Measurements from ENCODE around the gene RIN3. TPM values are rescaled to one million over a fixed set of nuclear protein-coding genes. Genes with fewer than 3 reads are reported as not detected.

RIN3 gene
- total RNA-seq, 3 donors from 2014 or later = 10.7 to 19.7 (median 12.1) TPM

DNA sequence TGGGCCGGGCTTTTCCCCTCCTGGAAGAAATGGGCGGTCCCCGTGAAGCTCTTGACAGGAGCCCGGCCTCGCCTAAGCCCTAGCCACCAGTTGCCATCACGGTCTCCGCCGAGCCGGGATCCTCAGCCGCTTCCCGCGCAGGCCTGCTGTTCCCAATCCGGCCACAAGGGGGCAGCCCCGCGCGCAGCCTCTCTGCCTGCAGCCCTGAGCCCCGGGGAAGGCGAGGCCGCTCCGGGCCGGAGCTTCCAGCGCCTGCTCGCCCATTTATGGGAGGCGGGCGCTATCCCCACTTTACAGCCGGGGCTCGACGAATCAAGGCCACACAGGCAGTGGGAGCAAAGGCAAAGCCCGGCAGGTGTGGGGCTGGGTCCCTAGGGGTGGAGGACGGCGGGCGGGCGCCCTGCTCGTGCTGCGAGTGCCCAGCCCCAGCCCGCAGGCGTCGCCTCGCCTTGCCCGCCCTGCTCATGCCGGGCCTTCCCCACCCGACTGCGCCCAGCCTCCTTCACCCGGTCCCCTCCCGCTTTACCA is 173.4 kb downstream of the RIN3 start:
- TF ChIP-seq POLR2AphosphoS5 (IDR thresholded peaks at IDR 0.05) (peak in 2 of 3 donors; percentile 16 to 21), POLR2A (IDR thresholded peaks at IDR 0.05) (no peak)
- TF ChIP-seq, protein P1, sequence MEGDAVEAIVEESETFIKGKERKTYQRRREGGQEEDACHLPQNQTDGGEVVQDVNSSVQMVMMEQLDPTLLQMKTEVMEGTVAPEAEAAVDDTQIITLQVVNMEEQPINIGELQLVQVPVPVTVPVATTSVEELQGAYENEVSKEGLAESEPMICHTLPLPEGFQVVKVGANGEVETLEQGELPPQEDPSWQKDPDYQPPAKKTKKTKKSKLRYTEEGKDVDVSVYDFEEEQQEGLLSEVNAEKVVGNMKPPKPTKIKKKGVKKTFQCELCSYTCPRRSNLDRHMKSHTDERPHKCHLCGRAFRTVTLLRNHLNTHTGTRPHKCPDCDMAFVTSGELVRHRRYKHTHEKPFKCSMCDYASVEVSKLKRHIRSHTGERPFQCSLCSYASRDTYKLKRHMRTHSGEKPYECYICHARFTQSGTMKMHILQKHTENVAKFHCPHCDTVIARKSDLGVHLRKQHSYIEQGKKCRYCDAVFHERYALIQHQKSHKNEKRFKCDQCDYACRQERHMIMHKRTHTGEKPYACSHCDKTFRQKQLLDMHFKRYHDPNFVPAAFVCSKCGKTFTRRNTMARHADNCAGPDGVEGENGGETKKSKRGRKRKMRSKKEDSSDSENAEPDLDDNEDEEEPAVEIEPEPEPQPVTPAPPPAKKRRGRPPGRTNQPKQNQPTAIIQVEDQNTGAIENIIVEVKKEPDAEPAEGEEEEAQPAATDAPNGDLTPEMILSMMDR (IDR thresholded peaks at IDR 0.05) = peak; percentile 80 to 93 (median 93)
- Histone ChIP-seq H3K4me1 (no peaks in the 10 kb centered on the region), H3K9me3 (no peaks in the 10 kb centered on the region), H3K27ac (no peak overlapping the region), H3K27me3 (no peaks in the 10 kb centered on the region), H3K4me3 (peak overlapping the region; percentile 19 to 57 (median 37)), H3K36me3 (no peaks in the 10 kb centered on the region)
- intact Hi-C loops (cut with DNase I; ENCODE audit: low total_unique reads) = loop anchor here (10.0 kb wide), 1 partner anchor 98 kb away; no protein-coding TSS in a partner anchor
- DNase-seq (ENCODE audit: low spot score in 2 of 2) = peak; percentile 51 to 67

DNA sequence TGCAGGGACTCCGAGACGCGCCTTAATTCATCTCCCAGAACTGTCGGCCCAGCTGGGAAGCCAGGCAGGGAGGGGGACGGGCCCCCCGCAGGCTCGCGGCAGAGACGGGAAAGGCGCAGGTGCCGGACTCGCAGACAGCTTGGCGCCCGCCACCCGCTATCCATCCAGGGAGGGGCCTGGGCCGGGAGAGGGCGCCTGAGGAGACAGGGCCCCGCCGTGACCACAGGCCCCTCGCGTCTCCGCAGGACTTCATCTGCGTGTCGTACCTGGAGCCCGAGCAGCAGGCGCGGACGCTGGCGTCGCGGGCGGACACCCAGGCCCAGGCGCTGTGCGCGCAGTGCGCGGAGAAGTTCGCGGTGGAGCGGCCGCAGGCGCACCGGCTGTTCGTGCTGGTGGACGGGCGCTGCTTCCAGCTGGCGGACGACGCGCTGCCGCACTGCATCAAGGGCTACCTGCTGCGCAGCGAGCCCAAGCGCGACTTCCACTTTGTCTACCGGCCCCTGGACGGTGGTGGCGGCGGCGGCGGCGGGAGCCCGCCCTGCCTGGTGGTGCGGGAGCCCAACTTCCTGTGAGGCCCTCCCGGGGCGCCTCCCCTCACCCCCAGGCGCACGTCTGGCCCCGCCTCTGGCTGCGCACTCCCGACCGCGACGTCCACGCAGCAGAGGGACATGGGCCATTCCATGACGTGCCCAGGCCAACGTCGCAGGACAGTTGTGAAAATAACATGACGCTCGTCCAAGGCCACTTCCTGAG is 174.3 kb downstream of the RIN3 start:
- Histone ChIP-seq H3K9me3 (no peaks in the 10 kb centered on the region), H3K36me3 (no peaks in the 10 kb centered on the region), H3K4me3 (peak overlapping the region; percentile 19 to 57 (median 37)), H3K4me1 (peaks cover 4 to 7% of the 10 kb centered on the region in 2 donors), H3K27ac (no peak overlapping the region), H3K27me3 (no peaks in the 10 kb centered on the region)
- TF ChIP-seq POLR2A (IDR thresholded peaks at IDR 0.05) = no peak
- TF ChIP-seq POLR2AphosphoS5 (IDR thresholded peaks at IDR 0.05) = no peak
- TF ChIP-seq, protein P1 (IDR thresholded peaks at IDR 0.05) = no peak
- DNase-seq (ENCODE audit: low spot score in 2 of 2) = no peak
- intact Hi-C loops (cut with DNase I; ENCODE audit: low total_unique reads) = loop anchor here (10.0 kb wide), 1 partner anchor 97 kb away; no protein-coding TSS in a partner anchor

DNA sequence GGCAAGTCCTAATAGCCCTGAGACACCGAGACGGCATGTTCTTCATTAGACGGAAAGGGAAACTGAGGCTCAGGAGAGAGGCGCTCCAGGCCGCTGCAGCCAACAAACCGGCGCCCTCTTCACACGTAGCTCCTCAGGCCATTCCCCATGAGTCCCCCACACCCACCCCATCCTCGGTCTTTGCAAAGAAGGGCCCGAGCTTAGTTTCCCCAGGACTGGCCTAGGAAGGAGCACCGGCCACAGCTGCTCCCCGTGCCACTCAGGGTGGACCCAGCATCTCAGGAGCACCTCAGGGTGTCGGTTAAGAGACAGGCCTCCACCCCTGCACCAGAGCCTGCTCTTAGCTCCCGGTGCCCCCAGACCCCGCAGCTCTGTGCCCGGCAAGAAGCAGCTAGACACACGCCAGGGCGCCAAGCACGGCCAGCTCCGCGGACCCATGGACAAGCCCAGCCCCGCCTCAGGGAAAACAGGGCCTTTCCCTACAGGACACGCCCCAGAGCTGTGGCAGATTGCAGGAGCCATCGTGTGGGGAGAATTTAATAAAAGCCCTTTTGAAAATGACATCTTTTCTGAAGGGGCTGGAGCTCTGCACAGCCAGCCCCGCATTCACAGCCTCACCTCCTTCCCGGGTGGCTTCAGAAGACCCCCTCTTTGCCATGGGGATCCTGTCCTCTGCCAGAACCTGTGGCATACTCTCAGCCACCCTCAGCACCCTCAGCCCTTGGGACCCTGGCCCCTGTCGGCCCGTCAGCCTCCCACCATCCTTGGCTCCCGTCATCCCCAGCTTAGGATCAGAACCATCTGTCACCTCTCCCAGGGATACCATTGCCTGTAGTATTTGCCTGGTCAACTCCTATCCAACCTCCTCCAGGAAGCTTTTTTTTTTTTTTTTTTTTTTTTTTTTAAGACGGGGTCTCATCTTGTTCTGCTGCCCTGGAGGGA is 175.1 kb downstream of the RIN3 start:
- peaks cover 6 to 12% of the 10 kb centered on the region in 2 donors for H3K4me1 ChIP-seq
- H3K9me3 ChIP-seq = no peaks in the 10 kb centered on the region
- intact Hi-C loops (cut with DNase I; ENCODE audit: low total_unique reads) = loop anchor here (10.0 kb wide), 1 partner anchor 96 kb away; no protein-coding TSS in a partner anchor
- no peak for DNase-seq (ENCODE audit: low spot score in 2 of 2)
- H3K27ac ChIP-seq = no peak overlapping the region
- H3K4me3 ChIP-seq = no peak overlapping the region
- TF ChIP-seq, protein P1 (IDR thresholded peaks at IDR 0.05) = no peak
- TF ChIP-seq POLR2AphosphoS5 (IDR thresholded peaks at IDR 0.05) = no peak
- TF ChIP-seq POLR2A (IDR thresholded peaks at IDR 0.05) = no peak
- H3K27me3 ChIP-seq = no peaks in the 10 kb centered on the region
- no peaks in the 10 kb centered on the region for H3K36me3 ChIP-seq

DNA sequence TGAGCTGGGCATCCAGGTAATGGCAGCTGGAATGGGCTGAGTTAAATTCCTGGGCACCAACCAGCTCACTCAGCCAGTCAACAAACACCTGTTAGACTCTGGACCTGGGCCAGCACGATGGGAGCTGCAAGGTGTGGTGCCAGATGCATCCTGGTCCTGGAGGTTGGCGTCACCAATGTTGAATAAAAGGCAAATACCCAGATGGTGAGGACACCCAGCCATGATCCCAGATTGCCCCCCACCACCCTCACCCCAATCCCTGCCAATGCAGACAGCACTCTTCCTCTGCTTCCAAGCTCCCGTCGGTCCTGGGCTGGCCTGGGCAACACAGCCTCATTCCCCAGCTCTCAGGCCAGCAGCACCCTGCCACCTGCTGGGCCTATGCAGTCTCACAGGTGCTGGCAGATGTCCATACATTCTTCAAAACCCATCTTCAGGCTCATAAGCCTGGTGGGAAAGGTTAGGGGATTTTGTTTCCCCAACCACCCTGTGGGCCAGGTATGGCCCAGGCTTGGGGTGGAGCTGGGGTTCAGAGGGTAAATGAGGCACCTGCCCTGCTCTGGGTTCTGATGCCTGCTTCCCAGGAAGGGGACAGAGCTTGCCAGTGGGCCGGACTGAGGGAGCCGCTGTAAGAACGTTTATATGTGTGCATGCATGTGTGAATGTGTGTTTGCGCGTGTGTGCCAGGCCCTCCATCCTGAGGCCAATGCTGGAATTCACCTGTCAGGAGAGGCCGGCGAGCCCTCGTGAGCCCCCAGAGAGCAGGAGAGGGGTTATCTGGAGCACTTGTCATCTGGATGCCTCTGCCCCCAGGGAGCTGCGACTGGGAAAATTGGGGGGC is 176.8 kb downstream of the RIN3 start:
- no peaks in the 10 kb centered on the region for H3K9me3 ChIP-seq
- peaks cover 6 to 12% of the 10 kb centered on the region in 2 donors for H3K4me1 ChIP-seq
- no peak for DNase-seq (ENCODE audit: low spot score in 2 of 2)
- no peaks in the 10 kb centered on the region for H3K27me3 ChIP-seq
- intact Hi-C loops (cut with DNase I; ENCODE audit: low total_unique reads) = no loop called here
- TF ChIP-seq, protein P1 (IDR thresholded peaks at IDR 0.05) = peak in 2 of 3 donors; percentile 21 to 35
- TF ChIP-seq POLR2AphosphoS5 (IDR thresholded peaks at IDR 0.05) = no peak
- no peaks in the 10 kb centered on the region for H3K36me3 ChIP-seq
- no peak overlapping the region for H3K4me3 ChIP-seq
- no peak overlapping the region for H3K27ac ChIP-seq
